Fibroblast of pulmonary artery (primary cell): Measurements from ENCODE around the gene ABCB9.

Experiments
- DNase-seq: peaks from one replicate; pipeline ENCODE4 v3.0.0-alpha.2; 2010; ENCODE audit warnings: low read depth
- H3K4me3 ChIP-seq: replicated peaks from 2 replicates; pipeline ENCODE4 v1.5.1; 2011; ENCODE audit warnings: low read depth, mild to moderate bottlenecking, control low read depth, low read length, moderate library complexity
- TF ChIP-seq, protein P1 (sequence below): IDR thresholded peaks from 2 replicates; pipeline ENCODE4 v1.5.1; 2011; ENCODE audit warnings: mild to moderate bottlenecking, control low read depth, low read length, inconsistent platforms; ENCODE audit errors: missing control alignments

Gene ABCB9

DNA sequence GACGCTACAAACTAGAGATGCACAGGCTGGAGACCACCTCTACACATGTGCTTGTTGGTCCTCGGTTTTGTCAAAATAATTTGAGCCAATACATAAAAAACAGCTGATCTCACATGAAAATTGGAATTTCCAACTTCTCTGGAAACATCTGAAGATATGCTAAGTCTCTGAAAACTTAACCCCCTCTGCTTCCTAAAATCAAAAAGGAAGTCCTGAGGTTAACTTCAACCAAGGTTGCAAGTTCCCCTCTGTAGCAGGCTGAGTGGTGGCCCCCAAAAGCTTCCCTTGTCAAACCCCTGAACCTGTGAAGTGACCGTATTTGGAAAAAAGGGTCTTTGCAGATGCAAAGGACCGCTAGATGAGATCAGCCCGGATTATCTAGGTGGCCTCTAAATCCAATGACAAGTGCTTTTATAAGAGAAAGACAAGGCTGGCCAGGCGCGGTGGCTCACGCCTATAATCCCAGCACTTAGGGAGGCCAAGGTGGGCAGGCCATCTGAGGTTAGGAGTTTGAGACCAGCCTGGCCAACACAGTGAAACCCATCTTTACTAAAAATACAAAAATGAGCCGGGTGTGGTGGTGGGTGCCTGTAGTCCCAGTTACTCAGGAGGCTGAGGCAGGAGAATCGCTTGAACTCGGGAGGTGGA lies 38.4 kb downstream of the ABCB9 start:
- TF ChIP-seq, protein P1, sequence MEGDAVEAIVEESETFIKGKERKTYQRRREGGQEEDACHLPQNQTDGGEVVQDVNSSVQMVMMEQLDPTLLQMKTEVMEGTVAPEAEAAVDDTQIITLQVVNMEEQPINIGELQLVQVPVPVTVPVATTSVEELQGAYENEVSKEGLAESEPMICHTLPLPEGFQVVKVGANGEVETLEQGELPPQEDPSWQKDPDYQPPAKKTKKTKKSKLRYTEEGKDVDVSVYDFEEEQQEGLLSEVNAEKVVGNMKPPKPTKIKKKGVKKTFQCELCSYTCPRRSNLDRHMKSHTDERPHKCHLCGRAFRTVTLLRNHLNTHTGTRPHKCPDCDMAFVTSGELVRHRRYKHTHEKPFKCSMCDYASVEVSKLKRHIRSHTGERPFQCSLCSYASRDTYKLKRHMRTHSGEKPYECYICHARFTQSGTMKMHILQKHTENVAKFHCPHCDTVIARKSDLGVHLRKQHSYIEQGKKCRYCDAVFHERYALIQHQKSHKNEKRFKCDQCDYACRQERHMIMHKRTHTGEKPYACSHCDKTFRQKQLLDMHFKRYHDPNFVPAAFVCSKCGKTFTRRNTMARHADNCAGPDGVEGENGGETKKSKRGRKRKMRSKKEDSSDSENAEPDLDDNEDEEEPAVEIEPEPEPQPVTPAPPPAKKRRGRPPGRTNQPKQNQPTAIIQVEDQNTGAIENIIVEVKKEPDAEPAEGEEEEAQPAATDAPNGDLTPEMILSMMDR: no peak
- DNase-seq: no peak
- H3K4me3 ChIP-seq: no peak overlapping the region

DNA sequence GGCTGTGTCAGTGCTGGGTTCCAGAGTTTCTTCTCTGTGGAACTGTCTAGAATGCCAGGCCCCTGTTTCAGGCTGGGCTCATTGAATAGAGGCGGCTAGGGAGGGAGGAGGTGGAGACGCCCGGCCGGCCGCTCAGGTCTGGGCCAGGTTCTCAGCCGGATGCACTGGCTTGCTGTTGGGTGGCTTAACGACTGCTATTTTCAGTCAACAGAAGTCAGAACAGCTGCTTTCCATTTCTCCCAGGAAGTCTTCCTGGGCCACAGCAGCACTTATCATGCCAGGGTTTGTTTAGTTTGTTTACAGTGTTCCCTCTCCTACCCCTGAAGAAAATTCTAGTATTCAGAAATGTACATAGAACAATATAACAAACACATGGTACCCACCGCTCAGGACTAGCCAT lies 44.3 kb downstream of the ABCB9 start:
- no peak for DNase-seq
- no peak overlapping the region for H3K4me3 ChIP-seq
- TF ChIP-seq, protein P1: no peak

DNA sequence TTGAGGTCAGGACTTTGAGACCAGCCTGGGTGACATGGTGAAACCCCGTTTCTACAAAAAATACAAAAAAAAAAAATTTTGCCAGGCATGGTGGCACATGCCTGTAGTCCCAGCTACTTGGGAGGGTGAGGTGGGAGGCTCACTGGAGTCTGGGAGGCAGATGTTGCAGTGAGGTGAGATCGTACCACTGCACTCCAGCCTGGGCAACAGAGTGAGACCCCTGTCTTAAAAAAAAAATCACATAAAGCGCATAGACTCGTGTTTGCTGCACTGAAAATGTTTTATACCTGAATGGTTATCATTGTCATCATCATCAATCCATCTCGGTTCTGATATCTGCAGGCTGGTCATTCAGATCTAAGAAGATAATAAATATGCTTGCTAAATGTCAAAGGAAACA lies 45.6 kb downstream of the ABCB9 start:
- TF ChIP-seq, protein P1: no peak
- no peak for DNase-seq
- H3K4me3 ChIP-seq: no peak overlapping the region

DNA sequence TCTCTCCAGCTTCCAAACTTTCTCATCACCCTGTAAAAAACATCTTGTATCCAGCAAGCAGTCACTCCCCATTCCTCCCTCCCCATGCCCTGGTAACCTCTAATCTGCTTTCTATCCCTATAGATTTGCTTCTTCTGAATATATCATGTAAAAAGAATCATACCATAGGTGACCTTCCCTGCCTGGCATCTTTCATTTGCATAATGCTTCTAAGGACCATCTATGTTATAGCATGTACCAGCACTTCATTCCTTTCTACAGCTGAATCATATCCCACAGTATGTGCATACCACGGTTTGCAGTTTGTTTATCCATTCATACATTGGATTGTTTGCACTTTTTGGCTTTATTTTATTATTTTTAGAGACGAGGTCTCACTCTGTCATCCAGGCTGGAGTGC lies 47.4 kb downstream of the ABCB9 start:
- no peak overlapping the region for H3K4me3 ChIP-seq
- TF ChIP-seq, protein P1: no peak
- DNase-seq: no peak

DNA sequence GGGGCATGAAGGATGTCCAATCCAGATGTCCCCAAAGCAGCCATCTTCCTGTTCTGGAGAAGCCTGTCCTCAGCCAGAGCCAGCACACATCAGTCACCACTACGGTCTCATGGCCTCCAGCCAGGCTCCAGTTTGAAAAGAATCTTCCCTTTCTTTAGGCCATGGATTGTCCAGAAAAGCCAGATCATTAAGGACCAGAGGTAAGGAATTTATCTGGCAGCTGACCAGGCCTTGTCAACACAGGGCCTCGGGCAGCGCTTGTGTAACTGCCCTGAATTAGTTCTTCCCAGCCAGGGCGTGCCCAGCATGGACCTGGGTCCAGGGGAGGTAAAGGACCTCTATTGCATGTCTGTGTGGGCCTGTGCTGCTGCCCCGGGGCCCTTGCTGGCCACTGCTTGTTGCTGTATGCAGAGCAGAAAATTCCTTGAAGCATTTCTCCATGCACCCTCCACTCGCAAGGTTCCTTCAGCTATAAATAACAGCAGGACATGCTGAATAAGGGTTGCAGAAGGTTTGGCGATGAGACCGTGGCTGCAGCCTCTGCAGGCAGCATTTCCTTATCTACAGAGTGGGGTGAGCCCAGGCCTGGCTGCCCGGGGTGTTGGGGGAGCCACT lies 48.6 kb downstream of the ABCB9 start:
- no peak overlapping the region for H3K4me3 ChIP-seq
- TF ChIP-seq, protein P1: no peak
- DNase-seq: peak; percentile 81

DNA sequence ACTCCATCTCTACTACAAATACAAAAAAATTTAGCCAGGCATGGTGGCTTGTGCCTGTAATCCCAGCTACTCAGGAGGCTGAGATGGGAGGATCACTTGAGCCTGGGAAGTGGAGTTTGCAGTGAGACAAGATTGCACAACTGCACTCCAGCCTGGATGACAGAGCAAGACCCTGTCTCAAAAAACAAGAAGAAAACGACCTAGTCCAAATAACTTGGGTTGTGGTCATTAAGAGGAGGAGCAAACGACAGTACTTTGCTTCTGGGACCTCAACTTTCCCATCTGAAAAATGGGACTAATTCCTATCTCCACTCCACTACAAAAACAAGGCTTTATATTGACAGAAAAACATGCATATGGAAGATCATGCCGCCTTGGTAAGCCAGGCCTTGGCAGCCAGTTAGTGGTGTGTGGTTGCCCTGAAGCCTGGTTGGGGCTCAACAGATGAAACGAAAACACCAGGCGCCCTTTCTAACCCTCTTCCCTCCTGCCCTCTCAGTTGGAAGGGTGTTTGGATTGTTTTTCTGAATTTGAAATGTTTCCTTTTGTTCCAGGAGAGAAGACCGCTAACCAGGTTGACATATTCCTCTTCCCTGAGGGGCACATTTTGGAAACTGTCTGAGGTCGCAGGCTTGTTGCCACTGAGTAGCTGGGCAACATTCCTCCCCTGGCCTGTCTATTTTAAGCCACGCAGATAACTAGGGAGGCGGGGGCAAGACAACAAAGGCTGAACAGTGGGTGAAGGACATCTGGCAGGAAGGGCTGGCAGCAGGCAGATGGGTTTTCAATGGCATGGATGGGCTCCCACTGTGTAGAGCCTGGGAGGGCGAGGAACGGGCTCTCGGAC lies 56.6 kb downstream of the ABCB9 start:
- no peak overlapping the region for H3K4me3 ChIP-seq
- no peak for DNase-seq
- TF ChIP-seq, protein P1: no peak
